Measurements from ENCODE around the gene ZNF614.
"Not testable (repeated sequence)": the region's sequence is repeated elsewhere in the genome, so short reads cannot be mapped to it uniquely, and the experiment has no call there.

ZNF614 gene

DNA sequence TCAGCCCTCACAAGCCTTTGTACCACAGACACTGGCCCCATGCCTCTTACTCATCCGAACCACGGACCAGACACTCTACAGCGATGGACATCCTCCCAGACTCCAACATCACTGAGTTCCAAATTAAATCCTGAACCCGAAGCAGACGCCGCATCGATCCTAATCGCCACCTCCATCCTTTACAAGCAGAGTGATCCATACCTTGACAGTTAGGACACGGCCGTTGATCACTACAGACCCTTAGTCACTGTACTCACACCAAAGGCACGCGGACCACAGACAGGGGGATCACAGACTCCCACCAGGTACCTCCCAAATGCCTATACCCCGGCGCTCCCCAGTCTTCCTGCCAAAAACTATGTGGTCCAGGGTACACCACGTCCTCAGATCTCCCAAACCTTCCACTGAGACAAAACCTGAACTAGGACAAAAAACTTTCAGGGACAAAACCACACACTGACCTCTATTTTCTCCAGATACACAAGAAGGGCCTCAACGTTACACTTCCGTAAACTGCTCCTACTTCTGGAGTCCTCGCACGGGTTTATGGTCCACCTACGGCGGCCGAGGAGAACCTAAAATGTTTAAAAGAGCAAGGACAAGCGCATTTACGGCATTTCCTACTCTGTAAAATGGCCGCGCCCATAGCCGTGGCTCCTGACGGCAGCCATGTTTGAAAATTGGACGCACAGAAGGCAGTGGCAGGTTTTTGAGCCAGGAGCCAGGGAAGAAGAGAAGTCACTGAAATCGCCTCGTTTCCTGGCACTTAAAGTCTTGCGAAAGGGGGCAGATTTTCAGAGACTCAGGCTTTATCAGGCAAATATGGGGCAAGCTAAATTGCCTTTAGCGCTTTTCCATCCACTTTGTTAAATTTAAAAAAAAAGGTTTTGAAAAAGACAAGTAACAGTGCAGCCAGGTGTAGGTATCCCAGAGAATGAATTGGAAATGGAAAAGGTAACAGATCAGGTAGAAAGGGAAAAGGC lies 41.6 kb downstream of the ZNF614 start, which contains the start of gene ZNF350:
Gene ZNF350, minus strand, starts transcription at position 532 of the 983 bp plus-strand sequence. CDS start 12,480 bp downstream, outside the sequence.
- peak; percentile 67 to 81 (median 67) for DNase-seq (ENCODE audit: low read depth in 3 of 3)

DNA sequence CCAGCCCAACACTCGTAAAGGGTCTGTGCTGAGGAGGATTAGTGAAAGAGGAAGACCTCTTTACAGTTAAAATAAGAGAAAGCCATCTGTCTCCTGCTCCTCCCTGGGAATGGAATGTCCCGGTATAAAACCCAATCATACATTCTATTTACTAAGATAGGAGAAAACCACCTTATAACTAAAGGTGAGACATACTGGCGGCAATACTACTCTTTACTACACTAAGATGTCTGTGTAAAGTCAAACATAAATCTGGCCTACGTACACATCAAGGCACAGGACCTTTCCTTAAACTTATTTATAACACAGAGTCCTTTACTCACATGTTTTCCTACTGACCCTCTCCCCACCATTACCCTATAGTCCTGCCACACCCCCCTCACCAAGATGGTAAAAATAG lies 44.8 kb downstream of the ZNF614 start:
- no peak for DNase-seq (ENCODE audit: low read depth in 3 of 3)

DNA sequence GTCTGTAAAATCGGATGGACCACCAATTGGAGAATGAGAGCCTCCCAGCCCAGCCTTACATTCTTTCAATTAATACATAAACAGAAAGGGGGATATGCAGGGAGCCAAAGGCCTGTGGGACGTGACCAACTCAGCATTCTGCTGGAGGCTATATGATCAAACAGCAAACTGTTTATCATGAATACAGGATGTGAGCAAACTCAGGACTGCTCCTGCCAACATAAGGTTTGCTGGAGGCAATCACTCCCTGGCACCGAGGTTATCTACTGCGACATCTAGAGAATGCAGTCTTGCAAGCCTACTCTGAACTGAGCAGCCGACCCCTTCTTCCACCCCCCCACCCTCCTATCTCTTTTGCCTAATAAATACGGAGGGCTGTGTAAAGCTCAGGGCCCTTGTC lies 47.3 kb downstream of the ZNF614 start:
- DNase-seq (ENCODE audit: low read depth in 3 of 3): not testable (repeated sequence)

DNA sequence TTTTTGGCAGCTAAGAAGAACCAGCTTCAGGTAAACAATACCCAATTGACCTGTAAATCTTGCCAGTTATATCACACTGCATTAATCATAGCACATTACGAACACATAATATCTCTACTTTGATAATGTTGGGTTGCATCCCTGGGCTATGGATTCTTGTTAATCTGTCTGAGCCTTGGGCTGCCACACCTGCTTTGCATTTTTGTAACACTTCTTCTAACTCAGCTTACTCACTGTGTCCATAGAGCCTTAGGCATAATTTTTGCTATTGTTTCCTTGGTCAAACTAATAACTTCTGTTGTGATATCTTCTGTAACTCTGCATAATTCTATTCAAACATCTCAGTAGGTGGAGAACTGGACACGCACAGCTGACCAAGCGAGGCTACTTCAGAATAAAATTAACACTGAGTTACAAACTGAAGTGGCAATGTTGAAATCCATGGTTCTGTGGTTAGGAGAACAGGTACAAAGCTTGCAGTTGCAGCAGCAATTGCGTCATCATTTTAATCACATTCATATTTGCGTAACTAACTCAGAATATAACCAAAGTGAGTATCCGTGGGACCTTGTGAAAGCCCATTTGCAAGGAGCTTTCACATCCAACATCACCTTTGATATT lies 48.0 kb downstream of the ZNF614 start:
- no peak for DNase-seq (ENCODE audit: low read depth in 3 of 3)

DNA sequence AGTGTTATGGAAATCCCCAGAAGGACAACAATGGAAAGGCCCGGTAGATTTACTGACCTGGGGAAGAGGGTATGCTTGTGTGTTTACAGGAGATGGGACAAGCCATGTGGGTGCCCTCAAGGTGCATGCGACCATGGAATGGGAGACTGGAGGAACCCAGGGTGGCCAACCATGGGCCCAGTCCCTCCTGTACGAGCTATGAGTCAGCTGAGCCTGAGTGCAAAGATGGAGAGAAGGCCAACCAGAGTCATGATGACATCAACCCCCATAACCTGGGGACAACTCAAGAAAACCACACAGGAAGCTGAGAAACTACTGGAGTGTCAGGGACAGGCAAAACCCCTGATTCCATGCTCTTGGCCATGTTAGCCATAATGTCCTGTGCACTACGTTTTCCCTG lies 49.3 kb downstream of the ZNF614 start:
- no peak for DNase-seq (ENCODE audit: low read depth in 3 of 3)

DNA sequence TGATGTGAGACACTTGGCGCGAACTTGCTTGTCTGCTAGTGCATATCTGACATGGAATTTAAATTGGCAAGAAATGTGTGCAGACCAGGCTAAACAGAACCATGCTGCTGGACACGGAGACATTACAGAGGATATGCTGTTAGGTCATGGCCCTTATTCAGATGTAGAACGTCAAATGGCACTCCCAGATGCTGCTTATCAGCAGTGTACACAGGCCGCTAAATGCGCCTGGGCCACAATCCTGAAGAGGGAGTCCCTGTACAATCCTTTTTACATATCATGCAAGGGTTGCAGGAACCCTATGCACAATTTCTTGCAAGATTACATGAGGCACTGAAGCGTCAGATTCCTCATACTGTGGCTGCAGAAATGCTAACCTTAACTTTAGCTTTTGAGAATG lies 50.8 kb downstream of the ZNF614 start:
- no peak for DNase-seq (ENCODE audit: low read depth in 3 of 3)

DNA sequence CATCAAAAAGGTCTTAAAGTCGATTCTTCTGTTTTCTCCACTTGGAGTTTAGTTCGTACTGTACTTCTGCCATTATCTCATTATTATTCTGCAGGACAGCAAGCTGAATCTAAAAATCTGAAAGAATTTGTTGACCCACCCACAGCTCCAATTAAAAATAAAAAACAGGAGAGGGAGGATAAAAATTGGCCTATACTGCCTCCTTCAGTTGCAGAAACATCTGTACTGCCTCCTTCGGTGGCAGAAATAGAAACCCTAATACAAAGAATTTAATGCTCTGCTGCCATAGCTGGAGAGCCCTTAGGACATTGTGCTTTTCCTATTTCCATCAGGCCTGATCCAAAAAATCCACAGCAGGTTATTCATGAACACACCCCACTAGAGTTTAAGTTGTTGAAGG lies 51.3 kb downstream of the ZNF614 start:
- DNase-seq (ENCODE audit: low read depth in 3 of 3): no peak

DNA sequence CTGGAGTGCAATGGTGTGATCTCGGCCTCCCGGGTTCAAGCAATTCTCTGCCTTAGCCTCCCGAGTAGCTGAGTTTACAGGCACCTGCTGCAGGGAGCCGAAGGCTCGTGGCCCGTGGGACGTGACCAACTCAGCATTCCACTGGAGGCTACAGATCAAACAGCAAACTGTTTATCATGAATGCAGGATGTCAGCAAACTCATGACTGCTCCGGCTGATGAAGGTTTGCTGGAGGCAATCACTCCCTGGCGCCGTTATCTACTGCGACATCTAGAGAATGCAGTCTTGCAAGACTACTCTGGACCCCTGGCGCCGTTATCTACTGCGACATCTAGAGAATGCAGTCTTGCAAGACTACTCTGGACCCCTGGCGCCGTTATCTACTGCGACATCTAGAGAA lies 52.4 kb downstream of the ZNF614 start:
- not testable (repeated sequence) for DNase-seq (ENCODE audit: low read depth in 3 of 3)

DNA sequence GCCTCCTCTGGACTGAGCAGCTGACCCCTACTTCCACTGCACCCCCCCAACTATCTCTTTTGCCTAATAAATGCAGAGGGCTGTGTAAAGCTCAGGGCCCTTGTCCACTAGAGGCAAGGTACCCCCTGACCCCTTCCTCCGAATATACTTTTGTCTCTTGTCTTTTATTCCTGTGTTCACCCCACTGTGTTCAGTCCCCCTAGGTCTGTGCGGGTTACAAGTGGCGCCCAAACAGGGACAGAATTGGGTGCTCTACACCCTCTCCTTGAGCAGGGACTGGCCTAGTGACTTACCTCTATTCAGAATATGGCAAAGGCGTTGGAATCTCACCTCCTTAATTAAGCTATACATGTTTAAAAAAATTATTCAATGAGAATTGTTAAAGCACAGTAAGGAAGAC lies 56.6 kb downstream of the ZNF614 start:
- no peak for DNase-seq (ENCODE audit: low read depth in 3 of 3)

DNA sequence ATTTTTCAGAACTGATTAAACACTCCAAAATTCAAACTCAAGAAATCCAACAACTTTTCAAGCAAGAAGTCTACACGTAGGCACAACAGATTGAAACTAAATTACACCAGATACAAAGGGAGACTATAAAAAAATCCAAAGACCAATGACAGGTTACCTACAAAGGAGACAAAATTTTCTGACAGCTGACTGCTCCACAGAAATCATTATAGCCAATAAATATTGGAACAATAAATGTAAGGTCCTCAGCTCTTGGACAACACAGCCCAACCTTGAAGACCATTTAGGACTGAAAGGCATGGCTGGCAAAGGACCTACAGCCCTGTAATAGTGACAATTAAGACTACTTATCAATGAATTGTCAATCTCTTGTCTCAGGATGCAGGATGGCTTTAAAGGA lies 57.5 kb downstream of the ZNF614 start:
- no peak for DNase-seq (ENCODE audit: low read depth in 3 of 3)

DNA sequence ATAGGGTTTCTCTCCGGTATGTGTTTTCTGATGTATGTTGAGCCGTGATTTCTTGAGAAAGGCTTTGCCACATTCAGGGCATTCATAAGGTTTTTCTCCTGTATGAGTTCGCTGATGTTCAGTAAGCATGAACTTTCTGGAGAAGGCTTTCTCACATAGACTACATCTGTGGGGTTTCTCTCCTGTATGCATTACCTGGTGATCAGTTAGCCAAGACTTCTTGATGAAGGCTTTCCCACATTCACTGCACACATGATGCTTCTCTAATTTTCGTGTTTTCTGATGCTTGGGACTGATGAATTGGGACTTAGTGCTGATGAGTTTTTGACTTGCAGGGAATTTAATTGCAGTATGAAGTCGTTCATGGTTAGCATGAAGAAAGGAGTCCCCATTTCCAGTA lies 62.6 kb downstream of the ZNF614 start:
- DNase-seq (ENCODE audit: low read depth in 3 of 3): no peak

Measured in stimulated activated CD4-positive, alpha-beta T cell treated with anti-CD3 and anti-CD28 coated beads, TNF-alpha, amount 100 ng/mL, for 48 hours (primary cell).